ENCODE measurements around the gene SIM2.

- no peak for TF ChIP-seq CTCF (conservative IDR thresholded peaks at IDR 0.05 in 1 of 2, IDR thresholded peaks at IDR 0.05 in 1 of 2; ENCODE audit: low read depth in 1 of 2, low read length in 2 of 2)
- no peak for TF ChIP-seq EZH2 (IDR thresholded peaks at IDR 0.05; ENCODE audit: low read length, missing control alignments)
These were observed 93.6 kb downstream of the SIM2 start for GRCh38 chr21:36792505-36792967.
